ENCODE results near the gene GATA6. TPM values are rescaled to one million over a fixed set of nuclear protein-coding genes. Genes with fewer than 3 reads are reported as not detected.

GATA6 gene
- total RNA-seq, 2 donors from 2014 or later: 41.8 to 114 TPM

GRCh38 chr18:22176420-22177326 is 7.3 kb downstream of the GATA6 start:
- DNase-seq (peak in 2 of 4 donors; percentile 35 to 46), ATAC-seq (peak; percentile 15)
- no peaks in the 10 kb centered on the region for H3K9me3 ChIP-seq
- peak overlapping the region; percentile 20 to 24 for H3K4me3 ChIP-seq
- TF ChIP-seq POLR2A (IDR thresholded peaks at IDR 0.05): peak in 1 of 3 donors; percentile 26
- TF ChIP-seq CTCF (IDR thresholded peaks at IDR 0.05): no peak
- H3K36me3 ChIP-seq (replicated peaks in 1 of 2; ENCODE audit: insufficient read depth in 1 of 2, low read depth in 2 of 2): no peaks in the 10 kb centered on the region
- H3K27me3 ChIP-seq: no peaks in the 10 kb centered on the region
- H3K27ac ChIP-seq: peak overlapping the region; percentile 62 to 100 (median 98)
- intact Hi-C loops (cut with DNase I): loop anchor here (10.0 kb wide), 2 partner anchors 182 to 388 kb away; no protein-coding TSS in a partner anchor
- 8 to 9% methylated on average over 15 to 71 of the region's 71 CpGs for WGBS, 2 donors
- H3K4me1 ChIP-seq: peaks cover 46% of the 10 kb centered on the region

- no peak for DNase-seq
Observed at GRCh38 chr18:22177327-22177871, 8.0 kb downstream of the GATA6 start.

GRCh38 chr18:22179174-22179573 is 9.8 kb downstream of the GATA6 start:
- no peaks in the 10 kb centered on the region for H3K27me3 ChIP-seq
- H3K9me3 ChIP-seq: no peaks in the 10 kb centered on the region
- peaks cover 0 to 2% of the 10 kb centered on the region in 2 donors for H3K36me3 ChIP-seq (replicated peaks in 1 of 2; ENCODE audit: insufficient read depth in 1 of 2, low read depth in 2 of 2)
- DNase-seq (no peak), ATAC-seq (no peak)
- peaks cover 68% of the 10 kb centered on the region for H3K4me1 ChIP-seq
- H3K4me3 ChIP-seq: no peak overlapping the region
- H3K27ac ChIP-seq: peak overlapping the region in 3 of 4 donors; percentile 98 to 100 (median 99)
- intact Hi-C loops (cut with DNase I): loop anchor here (10.0 kb wide), 2 partner anchors 184 to 386 kb away; no protein-coding TSS in a partner anchor
- TF ChIP-seq CTCF (IDR thresholded peaks at IDR 0.05): no peak
- no peak for TF ChIP-seq POLR2A (IDR thresholded peaks at IDR 0.05)

More at GRCh38 chr18:22177327-22177871, 8.0 kb downstream of the GATA6 start:
- TF ChIP-seq POLR2A (IDR thresholded peaks at IDR 0.05) (no peak), CTCF (IDR thresholded peaks at IDR 0.05) (no peak)
- intact Hi-C loops (cut with DNase I): loop anchor here (10.0 kb wide), 2 partner anchors 183 to 387 kb away; no protein-coding TSS in a partner anchor
- H3K4me1 ChIP-seq: peaks cover 50% of the 10 kb centered on the region
- peaks cover 0 to 2% of the 10 kb centered on the region in 2 donors for H3K36me3 ChIP-seq (replicated peaks in 1 of 2; ENCODE audit: insufficient read depth in 1 of 2, low read depth in 2 of 2)
- no peaks in the 10 kb centered on the region for H3K9me3 ChIP-seq
- peak overlapping the region in 1 of 2 donors; percentile 20 for H3K4me3 ChIP-seq
- H3K27me3 ChIP-seq: no peaks in the 10 kb centered on the region
- WGBS, 2 donors: 11 to 22% methylated on average over 13 of the region's 13 CpGs
- H3K27ac ChIP-seq: peak overlapping the region; percentile 72 to 100 (median 98)
- no peak for ATAC-seq

- DNase-seq (no peak), ATAC-seq (no peak)
- intact Hi-C loops (cut with DNase I): loop anchor here (10.0 kb wide), 2 partner anchors 185 to 385 kb away; no protein-coding TSS in a partner anchor
- H3K9me3 ChIP-seq: no peaks in the 10 kb centered on the region
- H3K27ac ChIP-seq: peak overlapping the region in 3 of 4 donors; percentile 98 to 100 (median 99)
- TF ChIP-seq CTCF (IDR thresholded peaks at IDR 0.05) (no peak), POLR2A (IDR thresholded peaks at IDR 0.05) (no peak)
- H3K4me3 ChIP-seq: no peak overlapping the region
- peaks cover 73% of the 10 kb centered on the region for H3K4me1 ChIP-seq
- 41 to 46% methylated on average over 1 of the region's 1 CpG for WGBS, 2 donors
- peaks cover 0 to 2% of the 10 kb centered on the region in 2 donors for H3K36me3 ChIP-seq (replicated peaks in 1 of 2; ENCODE audit: insufficient read depth in 1 of 2, low read depth in 2 of 2)
- no peaks in the 10 kb centered on the region for H3K27me3 ChIP-seq
Observed at GRCh38 chr18:22179631-22180030, 10.2 kb downstream of the GATA6 start.

All from body of pancreas (tissue), 4 donors.